BLaER1 treated with 17β-estradiol and CSF1 and Interleukin-3, amounts not matched to agents 10 nM and 100 nM (cell line): ENCODE measurements around the gene COL23A1.
"Not testable (repeated sequence)": the region's sequence is repeated elsewhere in the genome, so short reads cannot be mapped to it uniquely, and the experiment has no call there.

Experiments used
- H3K27ac ChIP-seq, 11 experiments: shearing (Covaris generic); formaldehyde crosslinking; 2 replicates each; pipeline ENCODE4 v1.8.1; 2022
- H3K27me3 ChIP-seq, 11 experiments: shearing (Covaris generic); formaldehyde crosslinking; 2 replicates each; pipeline ENCODE4 v1.8.1; 2022
- H3K36me3 ChIP-seq, 11 experiments: shearing (Covaris generic); formaldehyde crosslinking; 2 replicates each; pipeline ENCODE4 v1.8.1; 2022
- H3K4me1 ChIP-seq, 10 experiments: shearing (Covaris generic); formaldehyde crosslinking; 2 replicates each; pipeline ENCODE4 v1.8.1; 2022
- H3K4me2 ChIP-seq, 11 experiments: shearing (Covaris generic); formaldehyde crosslinking; 2 replicates each; pipeline ENCODE4 v1.8.1; 2022
- H3K4me3 ChIP-seq, 10 experiments: shearing (Covaris generic); formaldehyde crosslinking; 2 replicates each; pipeline ENCODE4 v1.8.1; 2022
- H3K9ac ChIP-seq, 11 experiments: shearing (Covaris generic); formaldehyde crosslinking; 2 replicates each; pipeline ENCODE4 v1.8.1; 2022
- H3K9me3 ChIP-seq, 11 experiments: shearing (Covaris generic); formaldehyde crosslinking; replicated peaks in 1 of 11; 2 replicates each; pipeline ENCODE4 v1.8.1; 2022
- H4K20me1 ChIP-seq, 11 experiments: shearing (Covaris generic); formaldehyde crosslinking; 2 replicates each; pipeline ENCODE4 v1.8.1; 2022
- Cebpa-rat ChIP-seq, 11 experiments: shearing (Covaris generic); IDR thresholded peaks; 2 replicates each; pipeline ENCODE4 v1.8.1; 2022

COL23A1 gene

GRCh38 chr5:178203670-178204181, 386.5 kb downstream of the COL23A1 start:
- H3K27me3 ChIP-seq, result no peaks in the 10 kb centered on the region
- H3K9ac ChIP-seq, result peak overlapping the region; percentile 95 to 100 (median 100); a peak in 21 of 22 replicates
- peaks cover 25 to 57% (median 46%) of the 10 kb centered on the region in 10 experiments for H3K4me1 ChIP-seq
- H4K20me1 ChIP-seq, result peaks cover 36 to 43% (median 42%) of the 10 kb centered on the region in 11 experiments
- H3K9me3 ChIP-seq, result no peaks in the 10 kb centered on the region; a peak in 4 of 22 replicates
- H3K4me2 ChIP-seq, result peak overlapping the region; percentile 78 to 98 (median 90)
- peak overlapping the region in 10 of 11 experiments; percentile 93 to 99 (median 98); a peak in 20 of 22 replicates for H3K27ac ChIP-seq
- TF ChIP-seq Cebpa-rat (IDR thresholded peaks at IDR 0.05), result no peak
- peak overlapping the region; percentile 93 to 100 (median 99) for H3K4me3 ChIP-seq
- peaks cover 27 to 39% (median 36%) of the 10 kb centered on the region in 11 experiments for H3K36me3 ChIP-seq

GRCh38 chr5:178202541-178202940, 387.7 kb downstream of the COL23A1 start:
- Histone ChIP-seq H3K27me3 (no peaks in the 10 kb centered on the region), H3K36me3 (peaks cover 15 to 27% (median 24%) of the 10 kb centered on the region in 11 experiments), H3K4me2 (peak overlapping the region in 6 of 11 experiments; percentile 43 to 82 (median 64); a peak in 11 of 22 replicates), H3K9ac (peak overlapping the region in 1 of 11 experiments; percentile 37; a peak in 1 of 22 replicates), H3K4me3 (no peak overlapping the region), H3K9me3 (no peaks in the 10 kb centered on the region; a peak in 4 of 22 replicates), H4K20me1 (peaks cover 24 to 31% (median 30%) of the 10 kb centered on the region in 11 experiments), H3K27ac (peak overlapping the region in 3 of 11 experiments; percentile 20 to 40 (median 40); a peak in 4 of 22 replicates), H3K4me1 (peaks cover 18 to 51% (median 35%) of the 10 kb centered on the region in 10 experiments)
- no peak for TF ChIP-seq Cebpa-rat (IDR thresholded peaks at IDR 0.05)

- no peak for TF ChIP-seq Cebpa-rat (IDR thresholded peaks at IDR 0.05)
- H3K9ac ChIP-seq, result peak overlapping the region in 2 of 11 experiments; percentile 5 to 37; a peak in 1 of 22 replicates
Observed at GRCh38 chr5:178201927-178202235, 388.3 kb downstream of the COL23A1 start.

GRCh38 chr5:178201221-178201926, 388.8 kb downstream of the COL23A1 start:
- Histone ChIP-seq H3K4me3 (no peak overlapping the region), H3K27me3 (no peaks in the 10 kb centered on the region), H3K9me3 (no peaks in the 10 kb centered on the region; a peak in 4 of 22 replicates), H3K4me2 (peak overlapping the region in 9 of 11 experiments; percentile 26 to 82 (median 54); a peak in 12 of 22 replicates), H3K9ac (0 out of 22 replicates have a peak overlapping the region, but pooled peaks of 1 of the 11 experiments have one; percentile 5), H4K20me1 (peaks cover 12 to 20% (median 18%) of the 10 kb centered on the region in 11 experiments), H3K36me3 (peaks cover 4 to 16% (median 13%) of the 10 kb centered on the region in 11 experiments), H3K4me1 (peaks cover 6 to 40% (median 24%) of the 10 kb centered on the region in 10 experiments), H3K27ac (peak overlapping the region in 3 of 11 experiments; percentile 6 to 36 (median 16); a peak in 2 of 22 replicates)
- no peak for TF ChIP-seq Cebpa-rat (IDR thresholded peaks at IDR 0.05)

More at GRCh38 chr5:178201927-178202235, 388.3 kb downstream of the COL23A1 start:
- Histone ChIP-seq H3K9me3 (no peaks in the 10 kb centered on the region; a peak in 4 of 22 replicates), H3K4me2 (peak overlapping the region in 10 of 11 experiments; percentile 19 to 82 (median 50); a peak in 14 of 22 replicates), H3K27me3 (no peaks in the 10 kb centered on the region), H4K20me1 (peaks cover 17 to 25% (median 23%) of the 10 kb centered on the region in 11 experiments), H3K27ac (peak overlapping the region in 3 of 11 experiments; percentile 6 to 40 (median 40); a peak in 3 of 22 replicates), H3K4me1 (peaks cover 11 to 45% (median 29%) of the 10 kb centered on the region in 10 experiments), H3K4me3 (no peak overlapping the region), H3K36me3 (peaks cover 9 to 21% (median 18%) of the 10 kb centered on the region in 11 experiments)

GRCh38 chr5:178199581-178200434, 390.4 kb downstream of the COL23A1 start:
- Histone ChIP-seq H3K36me3 (peaks cover 0 to under 1% (median 0%) of the 10 kb centered on the region in 11 experiments; a peak in 1 of 22 replicates), H3K4me3 (no peak overlapping the region), H3K4me2 (no peak overlapping the region; a peak in 1 of 22 replicates), H4K20me1 (peaks cover 0 to 4% (median 3%) of the 10 kb centered on the region in 11 experiments; a peak in 15 of 22 replicates), H3K9ac (no peak overlapping the region), H3K27me3 (no peaks in the 10 kb centered on the region), H3K9me3 (no peaks in the 10 kb centered on the region; a peak in 3 of 22 replicates), H3K4me1 (peaks cover 0 to 37% (median 17%) of the 10 kb centered on the region in 10 experiments; a peak in 18 of 20 replicates), H3K27ac (no peak overlapping the region)
- TF ChIP-seq Cebpa-rat (IDR thresholded peaks at IDR 0.05), result no peak

- Histone ChIP-seq H3K36me3 (no peaks in the 10 kb centered on the region), H3K27me3 (no peaks in the 10 kb centered on the region), H3K27ac (no peak overlapping the region), H3K9me3 (no peaks in the 10 kb centered on the region), H4K20me1 (no peaks in the 10 kb centered on the region), H3K4me1 (peaks cover 10 to 48% (median 26%) of the 10 kb centered on the region in 10 experiments), H3K4me2 (peak overlapping the region in 4 of 11 experiments; percentile 6 to 44 (median 36); a peak in 6 of 22 replicates), H3K4me3 (no peak overlapping the region), H3K9ac (no peak overlapping the region; a peak in 1 of 22 replicates)
- TF ChIP-seq Cebpa-rat (IDR thresholded peaks at IDR 0.05), result no peak
Observed at GRCh38 chr5:178198706-178199105, 391.5 kb downstream of the COL23A1 start.

- H3K27me3 ChIP-seq, H3K4me3 ChIP-seq, H4K20me1 ChIP-seq, H3K27ac ChIP-seq, H3K9ac ChIP-seq, H3K9me3 ChIP-seq, H3K36me3 ChIP-seq: not testable (repeated sequence)
- peaks cover 16 to 54% (median 32%) of the 10 kb centered on the region in 10 experiments for H3K4me1 ChIP-seq
- H3K4me2 ChIP-seq, result 0 out of 22 replicates have a peak overlapping the region, but pooled peaks of 1 of the 11 experiments have one; percentile 32
Observed at GRCh38 chr5:178198151-178198550, 392.0 kb downstream of the COL23A1 start.

- no peak overlapping the region for H3K4me2 ChIP-seq
- H4K20me1 ChIP-seq, result no peaks in the 10 kb centered on the region
- no peak for TF ChIP-seq Cebpa-rat (IDR thresholded peaks at IDR 0.05)
Observed at GRCh38 chr5:178196986-178197385, 393.2 kb downstream of the COL23A1 start.

More at GRCh38 chr5:178196986-178197385, 393.2 kb downstream of the COL23A1 start:
- Histone ChIP-seq H3K4me1 (peaks cover 16 to 45% (median 23%) of the 10 kb centered on the region in 10 experiments), H3K27me3 (no peaks in the 10 kb centered on the region), H3K27ac (no peak overlapping the region), H3K9me3 (no peaks in the 10 kb centered on the region), H3K36me3 (no peaks in the 10 kb centered on the region), H3K4me3 (no peak overlapping the region), H3K9ac (no peak overlapping the region)
